Dermis blood vessel endothelial cell (primary cell): Measurements from ENCODE around the gene HARS1. TPM values are rescaled to one million over a fixed set of nuclear protein-coding genes. Genes with fewer than 3 reads are reported as not detected.
"Not testable (repeated sequence)": the region's sequence is repeated elsewhere in the genome, so short reads cannot be mapped to it uniquely, and the experiment has no call there.

Source experiments
- DNase-seq: peaks from one replicate; pipeline ENCODE4 v3.0.0; 2010
- total RNA-seq: library from RNA; depleted of rRNA; stranded (reverse); fragments of >200 nt; gene quantifications from 2 replicates; pipeline ENCODE4 v1.2.3, GENCODE V29; 2014

The HARS1 gene
- total RNA-seq, 1 donor from 2014 or later: 53.1 TPM

GRCh38 chr5:140674629-140675028 lies 16.5 kb downstream of the HARS1 start:
- no peak for DNase-seq

DNA sequence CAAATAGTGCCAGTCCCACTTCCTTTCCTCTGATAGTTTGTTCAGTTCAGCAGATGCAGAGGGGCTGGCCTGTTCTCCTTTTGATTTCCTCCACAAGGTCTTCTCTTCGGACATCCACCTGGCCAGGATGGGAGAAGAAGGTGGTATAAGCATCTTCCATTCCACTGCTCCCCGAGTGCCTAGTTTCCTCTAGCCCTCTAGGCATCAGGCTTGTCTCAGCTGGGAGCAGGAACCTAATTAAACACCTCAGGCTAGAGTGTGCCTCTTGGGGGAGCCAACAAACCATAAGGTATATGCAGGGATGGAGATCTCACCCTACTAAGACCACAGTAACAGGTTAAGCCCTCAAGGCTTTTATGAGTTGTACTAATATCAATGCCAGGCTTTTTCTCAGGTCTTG lies 17.0 kb downstream of the HARS1 start:
- DNase-seq: no peak

- DNase-seq: no peak
Measured at GRCh38 chr5:140673187-140673976, 17.8 kb downstream of the HARS1 start, which contains the start of gene DND1. DND1 (minus strand) TSS chr5:140673576; CDS start chr5:140673542, 34 bp downstream.

DNA sequence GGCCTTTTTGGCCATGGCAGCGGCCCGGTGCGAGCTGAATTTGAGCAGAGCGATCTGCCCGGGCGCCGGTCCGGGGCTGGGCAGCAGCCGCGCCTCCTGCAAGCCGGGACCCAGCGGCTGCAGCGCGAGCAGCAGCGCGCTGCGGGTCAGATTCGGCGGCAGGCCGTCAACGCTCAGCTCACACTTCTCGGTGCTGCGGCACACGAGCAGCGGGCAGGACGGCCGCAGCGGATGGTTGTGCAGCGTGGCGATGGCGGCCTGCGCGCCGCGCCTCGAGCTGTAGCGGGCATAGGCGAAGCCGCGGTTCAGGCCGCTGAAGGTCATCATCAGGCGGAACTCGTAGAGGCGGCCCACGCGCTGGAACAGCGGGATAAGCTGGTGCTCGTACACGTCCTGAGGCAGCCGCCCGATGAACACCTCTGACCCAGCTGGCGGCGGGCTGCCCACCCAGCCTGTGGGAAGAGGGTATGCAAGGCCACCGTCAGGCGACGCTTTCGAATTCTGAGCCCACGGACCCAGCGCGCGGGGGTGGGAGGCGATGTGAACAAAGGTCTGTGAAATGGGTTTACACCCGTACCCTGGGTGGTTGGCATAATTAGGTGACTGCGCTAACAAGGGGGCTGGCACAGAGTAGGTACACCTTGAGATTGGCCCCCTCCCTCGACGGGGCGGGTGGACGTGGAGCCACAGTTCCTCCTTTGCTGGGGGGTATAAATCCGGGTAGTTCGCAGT lies 18.5 kb downstream of the HARS1 start:
- DNase-seq: peak; percentile 36

- no peak for DNase-seq
Measured at GRCh38 chr5:140671472-140672125, 19.6 kb downstream of the HARS1 start.

- DNase-seq: not testable (repeated sequence)
Measured at GRCh38 chr5:140671035-140671434, 20.1 kb downstream of the HARS1 start.

DNA sequence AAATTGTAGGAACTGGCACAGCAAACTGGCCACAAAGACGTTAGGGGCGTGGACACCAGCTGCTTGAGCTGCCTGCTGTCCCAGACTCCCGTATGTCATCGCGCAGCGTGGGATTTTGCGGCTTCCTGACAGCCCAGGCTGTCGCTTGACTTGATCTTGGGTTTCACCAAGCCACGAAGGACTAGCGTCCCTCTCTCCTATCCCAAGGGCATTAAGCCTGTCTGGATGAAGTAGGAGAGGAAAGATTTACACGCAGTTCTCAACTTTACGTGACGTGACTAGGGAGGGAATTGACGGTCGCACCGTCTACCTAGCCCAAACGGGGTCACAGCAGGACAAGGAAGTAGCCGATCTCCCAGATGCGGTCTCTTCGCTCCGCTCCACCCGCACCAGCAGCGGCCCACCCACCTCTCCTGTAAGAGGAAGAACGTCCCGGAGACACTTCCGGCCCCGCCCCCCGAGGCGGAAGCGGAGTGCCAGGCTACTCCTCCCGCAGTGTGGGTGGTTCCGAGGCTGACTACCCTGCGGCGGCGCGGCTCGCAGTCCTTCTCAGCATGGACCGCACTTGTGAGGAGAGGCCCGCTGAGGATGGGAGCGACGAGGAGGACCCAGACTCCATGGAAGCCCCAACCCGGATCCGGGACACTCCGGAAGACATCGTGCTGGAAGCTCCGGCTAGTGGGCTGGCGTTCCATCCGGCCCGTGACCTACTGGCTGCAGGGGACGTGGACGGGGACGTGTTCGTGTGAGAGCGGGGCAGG lies 26.6 kb downstream of the HARS1 start, which contains the start of gene WDR55:
TSS of gene WDR55 (plus strand) at position 546 of the 761 bp plus-strand sequence. CDS start at position 555, 9 bp downstream.
- peak; percentile 89 for DNase-seq

GRCh38 chr5:140664030-140664358 lies 27.2 kb downstream of the HARS1 start:
- DNase-seq: no peak

GRCh38 chr5:140660371-140660770 lies 30.8 kb downstream of the HARS1 start:
- not testable (repeated sequence) for DNase-seq

GRCh38 chr5:140658870-140659269 lies 32.3 kb downstream of the HARS1 start:
- no peak for DNase-seq

DNA sequence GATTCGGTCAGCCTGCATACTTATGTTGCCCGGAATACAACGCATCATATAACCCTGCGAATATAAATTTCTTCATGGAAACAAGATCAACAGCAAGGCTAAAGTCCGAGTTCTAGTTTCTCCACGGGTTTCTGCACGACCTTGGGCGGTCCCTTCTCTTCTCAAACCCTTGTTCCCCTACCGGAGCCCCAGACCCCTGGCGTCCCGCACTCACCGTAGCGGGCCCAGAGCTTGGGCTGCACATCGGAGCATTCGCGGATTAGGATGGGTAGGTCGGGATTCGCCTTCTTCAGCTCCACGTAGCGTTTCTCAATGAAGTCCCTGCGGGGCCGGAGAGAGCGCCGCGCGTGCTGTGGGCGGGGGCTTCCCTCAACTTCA lies 44.1 kb downstream of the HARS1 start:
- DNase-seq: peak; percentile 23

- no peak for DNase-seq
Measured at GRCh38 chr5:140642718-140643117, 48.5 kb downstream of the HARS1 start.

DNA sequence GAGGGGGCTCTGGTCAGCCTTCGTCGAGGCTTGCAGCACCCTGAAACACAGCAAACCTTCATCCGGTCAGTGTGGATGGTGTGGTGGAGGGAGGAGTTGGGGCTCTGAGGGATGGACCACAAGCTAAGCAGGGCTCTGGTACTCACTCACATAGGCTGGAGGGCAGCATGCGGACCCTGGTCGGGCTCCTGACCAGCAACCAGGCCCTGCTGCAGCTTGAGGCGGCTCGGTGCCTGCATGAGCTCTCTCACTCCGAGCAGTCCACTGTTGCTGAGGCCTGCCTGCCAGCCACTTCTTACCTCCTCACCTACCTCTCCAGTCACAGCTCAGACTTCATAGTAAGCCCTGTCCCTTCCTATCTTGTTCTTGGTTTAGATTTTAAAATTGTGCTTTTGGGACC lies 49.5 kb downstream of the HARS1 start:
- DNase-seq: no peak

DNA sequence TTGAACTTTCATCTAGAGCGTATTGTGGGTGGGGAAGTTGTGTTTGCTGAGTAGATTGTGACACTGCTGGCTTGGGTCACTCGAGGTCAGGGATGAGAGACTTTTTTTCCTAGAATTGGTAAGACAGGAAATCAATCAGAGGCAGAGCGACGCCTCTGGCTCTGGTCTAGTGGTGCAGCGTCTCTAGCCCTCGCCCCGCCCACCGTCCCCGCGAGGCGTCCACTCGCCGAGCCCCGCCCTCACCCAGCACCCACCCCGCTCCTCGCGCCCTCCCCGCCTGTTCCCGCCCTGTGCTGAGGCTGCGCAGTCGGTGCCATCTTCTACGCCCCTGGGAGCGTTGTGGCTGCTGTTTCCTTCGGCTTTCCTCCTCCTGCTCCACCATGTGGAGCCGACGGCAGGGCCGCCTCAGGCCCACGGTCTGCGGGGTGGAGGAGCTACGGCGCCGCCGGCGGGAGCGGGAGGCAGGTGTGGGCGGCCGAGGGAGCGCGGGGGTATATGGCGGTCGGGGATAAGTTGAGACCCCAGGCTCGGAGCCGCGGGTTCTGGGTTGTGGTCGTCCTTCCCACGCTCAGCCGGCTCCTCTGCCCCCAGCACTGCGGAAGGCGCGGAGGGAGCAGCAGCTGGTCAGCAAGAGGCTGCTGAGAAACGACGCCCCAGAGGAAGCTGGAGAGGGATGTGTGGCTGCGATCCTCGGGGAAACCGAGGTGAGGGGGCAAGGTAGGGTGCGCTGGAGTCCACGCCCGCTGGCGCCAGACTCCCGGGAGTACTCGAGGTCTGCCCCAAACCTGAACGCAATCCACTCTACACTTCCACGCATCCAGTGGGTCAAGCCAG lies 51.8 kb downstream of the HARS1 start, which contains the start of gene TMCO6:
TSS of gene TMCO6 (plus strand) at position 304 of the 834 bp plus-strand sequence. CDS start at position 381, 77 bp downstream.
- DNase-seq: peak; percentile 97

DNA sequence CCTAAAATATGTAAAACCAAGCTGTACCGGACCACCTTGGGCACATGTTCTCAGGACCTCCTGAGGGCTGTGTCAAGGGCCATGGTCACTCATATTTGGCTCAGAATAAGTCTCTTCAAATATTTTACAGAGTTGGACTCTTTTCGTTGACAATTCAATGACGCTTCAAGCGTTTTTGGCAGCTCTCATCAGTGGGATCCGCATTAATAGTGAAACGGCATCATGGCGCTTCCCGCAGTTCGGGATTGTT lies 52.3 kb downstream of the HARS1 start:
- not testable (repeated sequence) for DNase-seq

- no peak for DNase-seq
Measured at GRCh38 chr5:140637371-140638100, 53.6 kb downstream of the HARS1 start.

- DNase-seq: no peak
Measured at GRCh38 chr5:140635291-140636257, 55.6 kb downstream of the HARS1 start.

GRCh38 chr5:140634103-140634502 lies 57.1 kb downstream of the HARS1 start:
- no peak for DNase-seq

GRCh38 chr5:140633501-140633900 lies 57.7 kb downstream of the HARS1 start:
- no peak for DNase-seq

DNA sequence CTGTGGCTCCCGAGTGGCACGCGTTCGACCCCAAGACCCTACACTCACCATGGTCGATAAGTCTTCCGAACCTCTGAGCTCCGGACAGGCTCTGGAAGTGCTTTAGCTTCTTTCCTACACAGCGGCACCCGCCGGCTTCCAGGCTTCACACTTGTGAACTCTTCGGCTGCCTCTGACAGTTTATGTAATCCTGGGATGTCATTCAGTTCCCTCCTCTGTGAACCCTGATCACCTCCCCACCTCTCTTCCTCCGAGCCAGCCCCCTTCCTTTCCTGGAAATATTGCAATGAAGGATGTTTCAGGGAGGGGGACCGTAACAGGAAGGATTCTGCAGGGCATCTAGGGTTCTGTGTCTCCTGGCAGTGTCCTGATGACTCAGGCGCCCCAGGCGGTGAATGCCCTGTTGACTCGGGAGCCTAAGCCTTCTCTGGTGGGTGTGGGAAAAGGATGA lies 58.1 kb downstream of the HARS1 start, which contains the start of gene CD14:
TSS of gene CD14 (minus strand) at position 155 of the 451 bp plus-strand sequence. CDS start at position 51, 104 bp downstream.
- DNase-seq: no peak
